Stimulated activated CD4-positive, alpha-beta T cell treated with anti-CD3 and anti-CD28 coated beads, Interleukin-1b, Interleukin-23, amount 100 ng/mL, for 24 hours (primary cell): ENCODE measurements around the gene CARF.

Experiments used
- DNase-seq, 4 experiments: peaks; one replicate each; pipeline ENCODE4 v3.0.0-alpha.2; 2020; ENCODE audit warnings: low read depth in 4 of 4, low spot score in 1 of 4

The CARF gene

DNA sequence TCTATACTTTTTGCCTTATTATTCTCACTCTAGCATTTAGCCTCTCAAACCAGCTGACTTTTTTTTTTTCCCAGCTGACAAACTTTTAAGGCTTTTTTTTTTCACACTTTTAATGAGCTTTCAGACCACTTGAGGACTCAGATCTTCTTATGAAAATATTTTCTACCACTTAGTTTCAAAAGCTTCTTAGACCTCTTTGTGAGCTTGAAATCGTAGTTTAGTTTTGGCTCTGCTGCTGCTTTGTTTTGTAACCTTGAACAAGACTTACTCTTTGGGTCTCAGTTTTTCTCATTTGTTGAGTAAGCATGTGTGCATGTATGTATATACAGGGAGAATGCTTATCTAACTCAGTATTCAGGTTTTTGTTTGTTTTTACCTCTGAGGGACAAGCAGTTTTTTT is 106.1 kb downstream of the CARF start:
- no peak for DNase-seq

DNA sequence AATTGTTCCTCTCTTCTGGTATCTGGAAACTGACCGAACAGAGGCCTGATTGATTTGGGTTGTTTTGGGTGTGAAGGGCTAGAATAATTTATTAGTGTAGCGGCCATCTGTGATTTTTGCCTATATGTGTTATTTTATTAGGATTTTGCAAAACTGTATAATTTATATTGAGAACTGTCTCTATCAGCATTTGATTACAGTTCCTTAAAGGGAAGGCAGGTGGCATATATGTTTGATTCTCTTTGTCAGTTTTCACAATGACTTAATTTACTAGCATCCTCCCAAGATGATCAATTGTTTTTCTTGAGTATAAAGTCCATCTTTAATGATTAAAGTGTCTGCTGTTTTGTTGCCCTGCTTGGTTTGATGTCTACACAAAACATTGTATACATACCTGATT is 107.1 kb downstream of the CARF start:
- no peak for DNase-seq

DNA sequence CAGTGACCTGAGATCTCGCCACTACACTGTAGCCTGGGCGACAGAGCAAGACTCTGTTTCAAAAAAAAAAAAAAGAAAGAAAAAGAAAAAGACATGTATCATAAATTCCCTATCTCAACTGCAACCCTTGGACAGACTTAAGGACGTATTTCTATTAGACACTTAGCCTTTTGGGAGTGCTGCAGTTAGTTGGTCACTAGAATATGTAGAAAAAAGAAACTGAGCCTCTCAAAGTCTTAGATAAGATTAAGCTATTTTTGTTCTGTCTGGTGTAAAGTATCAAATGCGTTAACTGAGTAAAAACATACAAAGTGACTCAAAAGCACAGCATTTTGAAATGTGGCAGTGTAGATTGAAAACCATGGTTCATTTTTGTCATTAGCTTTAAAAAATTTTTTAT is 109.9 kb downstream of the CARF start:
- no peak for DNase-seq

DNA sequence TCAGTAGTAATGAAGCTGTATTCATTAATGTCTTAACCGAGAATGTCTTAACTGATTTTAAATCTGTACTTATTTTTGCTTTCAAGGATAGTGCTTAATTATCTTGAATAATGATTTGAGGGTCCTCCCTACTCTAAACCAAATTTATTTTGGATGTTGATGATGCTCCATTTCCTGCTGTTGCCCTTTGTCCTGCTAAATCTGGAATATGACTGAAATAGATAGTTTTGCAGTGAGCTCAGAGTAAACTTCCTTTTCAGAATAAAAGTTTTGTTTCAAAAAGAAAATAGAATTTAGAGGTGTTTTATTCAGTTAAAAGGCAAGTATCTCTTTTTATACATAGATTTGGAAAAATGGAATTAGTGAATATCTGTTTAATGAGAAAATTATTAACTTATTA is 110.7 kb downstream of the CARF start:
- DNase-seq: no peak

DNA sequence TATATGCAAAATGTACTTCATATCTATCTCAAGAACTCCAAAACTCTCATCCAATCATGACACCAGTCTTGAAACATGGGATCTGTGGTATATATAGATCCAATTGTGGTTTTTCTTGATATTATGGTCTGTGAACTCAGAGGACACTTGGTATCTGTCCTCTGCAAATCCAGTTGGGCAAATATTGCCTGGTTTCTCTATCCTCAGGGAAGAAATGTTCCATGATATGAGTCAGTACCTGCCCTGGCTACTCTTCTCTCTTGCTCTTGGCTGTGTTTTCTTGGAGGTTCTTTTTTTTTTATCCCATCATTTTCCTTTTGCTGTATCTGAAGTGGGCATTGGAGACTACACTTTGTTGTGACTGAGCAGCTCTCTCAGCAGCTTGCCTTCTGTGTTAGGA is 113.5 kb downstream of the CARF start:
- DNase-seq: no peak

DNA sequence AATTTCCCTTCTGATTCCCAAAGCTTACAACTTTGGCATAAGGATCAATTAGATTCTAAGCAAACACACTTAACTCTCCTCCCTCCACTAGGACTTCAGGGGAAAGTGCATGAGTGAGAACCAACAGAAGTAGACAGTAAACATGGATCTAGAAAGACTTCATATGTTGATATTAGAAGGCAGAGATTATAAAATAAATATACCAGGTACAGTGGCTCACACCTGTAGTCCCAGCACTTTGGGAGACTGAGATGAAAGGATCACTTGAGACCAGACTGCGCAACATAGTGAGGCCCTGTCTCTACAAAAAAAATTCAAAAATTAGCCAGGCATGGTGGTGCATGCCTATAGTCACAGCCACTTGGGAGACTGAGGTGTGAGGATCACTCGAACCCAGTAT is 118.5 kb downstream of the CARF start:
- no peak for DNase-seq

DNA sequence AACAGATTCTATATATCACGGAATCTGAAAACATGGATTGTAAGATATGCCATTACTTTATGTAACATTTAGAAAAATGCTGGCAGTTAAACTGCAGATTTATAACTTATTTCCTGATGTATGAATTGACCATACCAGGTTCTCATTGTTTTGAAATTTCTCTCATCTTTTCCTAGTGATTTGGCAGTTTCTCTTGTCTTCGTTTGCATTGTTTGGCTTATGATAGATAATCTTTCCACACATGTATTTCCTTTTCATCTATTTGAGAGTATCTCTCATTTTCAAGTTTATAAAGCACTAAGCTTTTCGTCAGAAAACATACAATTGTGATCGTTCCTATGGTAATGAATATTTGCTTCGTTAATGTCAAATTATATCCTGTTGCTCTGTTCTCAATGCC is 118.9 kb downstream of the CARF start:
- DNase-seq: no peak

DNA sequence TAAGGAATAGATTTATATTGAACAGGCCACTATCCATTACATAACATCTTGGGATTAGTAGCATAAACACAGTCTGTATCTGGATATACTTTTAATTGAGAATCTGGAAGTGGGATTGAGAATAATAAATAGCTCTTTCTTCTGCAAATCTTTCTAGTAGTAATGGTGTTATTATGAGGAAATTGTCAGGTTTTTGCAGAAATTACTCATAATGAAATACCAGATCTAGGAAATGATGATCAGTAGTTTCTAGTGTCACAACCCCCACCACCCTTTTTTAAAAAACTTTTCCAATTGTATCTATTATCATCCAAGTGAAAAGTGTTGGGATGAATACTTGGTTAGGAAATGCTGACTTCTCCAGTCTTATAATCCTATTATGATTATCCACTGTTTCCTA is 121.3 kb downstream of the CARF start:
- no peak for DNase-seq

DNA sequence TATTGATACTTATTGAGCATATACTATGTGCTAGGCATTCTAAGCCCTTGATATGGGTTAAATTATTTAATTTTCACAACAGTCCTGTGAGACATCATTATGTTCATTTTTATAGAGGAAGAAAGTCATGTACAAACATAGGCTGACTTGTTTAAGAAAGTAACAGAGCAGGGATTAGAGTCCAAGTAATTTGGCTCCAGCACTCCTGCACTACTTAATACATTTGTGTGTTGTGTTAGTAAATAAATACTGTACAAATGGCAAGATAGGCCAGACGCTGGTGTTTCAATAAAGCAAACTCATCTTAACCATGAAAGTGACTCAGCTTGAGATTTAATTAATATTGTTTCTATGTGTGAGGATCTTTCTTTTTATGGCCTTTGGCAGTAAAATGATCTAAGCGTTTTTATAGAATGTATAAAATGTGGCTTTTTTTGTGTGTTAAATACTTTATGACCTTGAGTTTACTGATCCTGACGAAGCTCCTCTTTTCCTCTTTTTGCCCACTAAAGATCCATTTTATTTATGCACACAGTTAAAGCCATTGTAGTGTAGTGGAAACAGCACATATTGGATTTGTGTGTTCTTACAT is 123.9 kb downstream of the CARF start:
- no peak for DNase-seq
